Measurements from ENCODE around the gene EME1. TPM values are rescaled to one million over a fixed set of nuclear protein-coding genes. Genes with fewer than 3 reads are reported as not detected.
"Not testable (repeated sequence)": the region's sequence is repeated elsewhere in the genome, so short reads cannot be mapped to it uniquely, and the experiment has no call there.

EME1 gene
- total and polyA plus RNA-seq, 2 donors = 0.29 to 2.7 TPM

DNA sequence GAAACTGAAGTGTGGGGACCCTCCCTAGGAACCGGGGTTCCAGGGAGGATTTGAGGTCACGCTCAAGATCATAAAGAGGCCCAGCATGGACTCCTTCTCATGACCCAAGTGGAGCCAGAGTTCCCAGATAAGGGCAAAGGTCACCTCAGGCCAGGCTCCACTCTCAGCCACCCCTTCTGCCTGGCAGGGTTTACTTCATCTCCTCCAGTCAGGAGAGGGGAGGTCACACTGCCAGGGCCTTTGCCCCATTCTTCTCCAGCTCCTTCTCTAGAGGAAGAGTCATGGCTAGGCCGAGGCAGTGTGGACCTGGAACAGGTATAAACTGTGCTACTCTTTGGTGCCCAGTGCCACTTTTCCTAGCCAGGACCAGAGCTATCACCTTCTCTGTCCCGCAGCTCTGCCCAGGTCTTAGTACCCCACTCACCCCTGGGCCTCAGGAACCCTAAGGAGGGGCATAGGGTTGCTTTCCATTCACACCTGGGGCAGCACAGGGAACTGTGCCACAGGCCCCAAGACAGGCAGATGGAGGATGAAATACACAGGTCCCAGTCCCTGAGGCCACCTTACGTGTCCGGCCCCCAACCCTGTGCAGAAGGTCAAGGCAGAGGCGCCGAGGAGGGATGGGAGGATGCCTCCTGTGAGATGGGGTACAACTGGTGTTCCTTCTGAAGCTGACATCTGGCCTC, 52.1 kb downstream of the EME1 start:
- Histone ChIP-seq H3K4me1 (ENCODE audit: insufficient read depth) (no peaks in the 10 kb centered on the region), H3K27ac (ENCODE audit: low read depth) (peak overlapping the region; percentile 18), H3K36me3 (ENCODE audit: insufficient read depth) (no peaks in the 10 kb centered on the region), H3K4me3 (ENCODE audit: low read depth, low read length) (peak overlapping the region; percentile 88)
- no peak for DNase-seq (ENCODE audit: extremely low spot score)
- WGBS = 83% methylated on average over 8 of the region's 8 CpGs

DNA sequence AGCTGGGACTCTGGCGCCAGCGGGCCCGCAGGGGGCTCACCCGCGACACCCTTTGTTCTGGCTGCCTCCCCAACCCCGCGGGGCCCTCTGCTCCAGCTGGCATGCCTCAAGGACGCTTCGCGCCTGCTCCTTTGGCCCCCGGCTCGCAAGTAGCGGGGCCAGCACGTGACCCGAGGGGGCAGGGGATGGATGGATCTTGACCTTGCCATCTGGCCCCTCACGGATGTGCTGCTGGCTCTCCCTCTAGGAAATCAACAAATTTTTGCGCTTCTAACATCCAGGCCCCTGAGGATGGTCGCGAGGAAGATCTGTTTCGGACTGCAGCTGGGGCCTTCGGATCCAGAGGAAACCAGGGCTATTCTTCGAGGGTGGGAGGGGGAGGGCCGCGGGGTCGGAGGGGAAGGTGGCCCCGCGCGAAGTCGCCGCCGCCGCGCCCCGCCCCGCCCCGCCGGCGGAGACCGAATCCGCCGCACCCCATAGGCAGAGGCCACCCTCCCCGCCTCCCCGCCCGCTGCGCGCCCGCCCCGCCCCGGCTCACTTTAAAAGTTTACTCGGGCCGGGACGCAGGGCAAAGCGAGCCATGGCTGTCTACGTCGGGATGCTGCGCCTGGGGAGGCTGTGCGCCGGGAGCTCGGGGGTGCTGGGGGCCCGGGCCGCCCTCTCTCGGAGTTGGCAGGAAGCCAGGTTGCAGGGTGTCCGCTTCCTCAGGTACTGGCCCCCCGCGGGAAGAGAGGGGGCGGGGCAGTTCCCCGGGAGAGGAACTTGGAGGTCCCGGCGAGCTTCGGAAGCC, 52.8 kb downstream of the EME1 start, which contains the start of gene ACSF2:
TSS of gene ACSF2 (plus strand) at position 537 of the 790 bp plus-strand sequence. CDS start at position 581, 44 bp downstream.
- no peak for DNase-seq (ENCODE audit: extremely low spot score)
- WGBS = 2% methylated on average over 70 of the region's 70 CpGs
- peak within 1 kb of the TSS; percentile 84 for H3K27ac ChIP-seq (ENCODE audit: low read depth)
- peak within 1 kb of the TSS; percentile 88 for H3K4me3 ChIP-seq (ENCODE audit: low read depth, low read length)
- H3K4me1 ChIP-seq (ENCODE audit: insufficient read depth) = no peaks in the 10 kb centered on the region
- H3K36me3 ChIP-seq (ENCODE audit: insufficient read depth) = no peaks in the 10 kb centered on the region

DNA sequence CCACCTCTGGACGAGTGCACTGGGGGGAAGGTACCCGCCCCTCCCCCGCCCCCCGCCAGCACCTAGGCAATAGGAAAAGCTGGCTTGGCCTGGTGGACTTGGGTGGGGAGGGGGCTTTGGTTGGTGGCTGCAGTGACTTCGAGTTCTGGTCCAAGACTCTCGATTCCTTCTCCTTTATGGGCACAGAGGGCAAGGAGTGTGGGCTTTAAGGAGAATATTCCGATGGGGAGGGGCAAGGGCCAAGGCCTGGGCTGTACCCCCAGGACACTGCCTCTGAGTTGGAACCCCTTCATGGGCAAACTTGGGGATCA, 53.4 kb downstream of the EME1 start:
- WGBS = 2% methylated on average over 7 of the region's 7 CpGs
- Histone ChIP-seq H3K4me1 (ENCODE audit: insufficient read depth) (no peaks in the 10 kb centered on the region), H3K4me3 (ENCODE audit: low read depth, low read length) (peak overlapping the region; percentile 88), H3K27ac (ENCODE audit: low read depth) (peak overlapping the region; percentile 84), H3K36me3 (ENCODE audit: insufficient read depth) (no peaks in the 10 kb centered on the region)
- DNase-seq (ENCODE audit: extremely low spot score) = no peak

DNA sequence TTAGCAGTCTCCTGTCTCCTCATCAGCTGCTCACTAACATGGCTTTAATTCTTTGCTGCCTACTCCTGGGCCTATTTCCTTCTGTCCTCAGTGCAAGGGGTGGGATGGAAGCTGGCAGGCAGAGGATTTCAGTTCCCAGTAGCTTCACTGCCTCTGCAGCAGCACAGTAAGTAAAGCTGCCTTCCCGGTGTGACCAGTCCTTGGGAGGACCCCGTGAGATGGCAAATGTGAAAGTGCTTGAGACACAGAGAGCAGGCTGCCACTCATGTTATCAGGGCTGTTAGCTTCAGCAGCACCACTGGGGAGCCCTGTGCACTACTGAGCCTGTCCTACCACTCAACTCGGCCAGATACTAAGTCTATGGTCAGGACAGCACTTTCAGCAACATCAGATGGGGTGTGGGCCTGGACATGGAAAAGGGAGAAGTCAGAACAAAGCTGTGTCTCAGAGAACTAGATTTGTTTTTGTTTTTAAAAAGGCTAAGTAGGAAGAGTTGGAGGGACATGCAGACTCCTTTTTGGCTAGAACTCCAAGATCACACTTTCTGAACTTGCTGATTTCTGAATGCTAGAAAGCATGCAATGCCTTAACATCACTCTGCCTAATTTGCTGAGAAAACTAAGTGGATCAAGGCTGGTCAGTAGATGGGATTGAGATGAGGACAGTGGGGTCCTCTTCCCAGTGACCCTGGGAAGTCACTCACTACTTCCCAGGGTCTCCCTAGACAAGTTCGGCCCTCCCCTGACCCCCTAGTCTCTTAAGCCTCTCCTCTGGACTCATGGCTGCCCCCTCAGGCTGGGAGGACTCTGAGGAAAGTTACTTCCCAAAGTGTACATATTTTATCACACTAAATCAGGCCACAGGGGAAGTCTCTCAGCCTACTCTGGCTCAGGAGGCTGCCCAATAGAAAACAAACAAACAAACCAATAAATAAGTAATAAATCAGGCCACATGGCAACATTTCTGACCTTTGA, 54.1 kb downstream of the EME1 start:
- H3K36me3 ChIP-seq (ENCODE audit: insufficient read depth) = no peaks in the 10 kb centered on the region
- H3K4me3 ChIP-seq (ENCODE audit: low read depth, low read length) = peak overlapping the region; percentile 88
- peak overlapping the region; percentile 72 for H3K27ac ChIP-seq (ENCODE audit: low read depth)
- H3K4me1 ChIP-seq (ENCODE audit: insufficient read depth) = no peaks in the 10 kb centered on the region
- 31% methylated on average over 4 of the region's 4 CpGs for WGBS
- DNase-seq (ENCODE audit: extremely low spot score) = no peak

DNA sequence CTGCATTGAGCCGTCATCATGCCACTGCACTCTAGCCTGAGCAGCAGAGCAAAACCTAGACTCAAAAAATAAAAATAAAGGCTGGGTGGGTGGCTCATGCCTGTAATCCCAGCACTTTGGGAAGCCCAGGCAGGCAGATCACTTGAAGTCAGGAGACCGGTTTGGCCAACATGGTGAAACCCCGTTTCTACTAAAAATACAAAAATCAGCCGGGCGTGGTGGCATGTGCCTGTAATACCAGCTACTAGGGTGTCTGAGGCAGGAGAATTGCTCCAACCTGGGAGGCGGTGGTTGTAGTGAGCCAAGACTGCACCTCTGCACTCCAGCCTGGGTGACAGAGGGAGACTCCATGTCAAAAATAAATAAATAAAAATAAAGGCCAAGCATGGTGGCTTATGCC, 55.1 kb downstream of the EME1 start:
- 89% methylated on average over 6 of the region's 6 CpGs for WGBS
- H3K4me3 ChIP-seq (ENCODE audit: low read depth, low read length); H3K27ac ChIP-seq (ENCODE audit: low read depth); DNase-seq (ENCODE audit: extremely low spot score); H3K4me1 ChIP-seq (ENCODE audit: insufficient read depth); H3K36me3 ChIP-seq (ENCODE audit: insufficient read depth): not testable (repeated sequence)

DNA sequence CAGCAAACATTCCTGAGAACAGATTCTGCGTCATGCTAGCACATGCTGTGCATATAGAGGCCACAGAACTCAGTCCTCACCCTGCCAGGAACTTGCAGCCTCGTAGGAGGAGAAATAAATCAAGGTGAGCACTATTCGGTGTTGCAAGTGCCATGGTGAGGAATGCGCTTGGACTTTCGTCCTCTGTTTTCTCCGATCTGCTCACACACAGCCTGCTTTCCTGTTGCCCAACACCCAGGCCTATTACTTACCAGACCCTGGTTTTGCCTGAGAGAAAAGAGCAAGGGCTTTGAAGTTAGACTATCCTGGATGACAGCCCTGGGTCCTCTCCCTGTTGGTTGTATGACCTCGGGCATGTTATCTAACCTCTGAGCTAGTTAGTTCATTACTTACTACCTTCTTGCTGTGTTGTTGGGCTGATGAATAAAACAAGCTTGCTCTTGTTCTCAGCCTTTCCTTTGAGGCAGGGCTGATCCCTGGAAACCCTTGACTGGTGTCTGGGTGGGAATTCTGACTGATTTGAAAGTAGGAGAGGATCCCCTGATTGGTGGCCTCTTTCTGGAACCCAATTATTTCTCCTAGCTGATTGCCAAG, 55.9 kb downstream of the EME1 start:
- no peaks in the 10 kb centered on the region for H3K36me3 ChIP-seq (ENCODE audit: insufficient read depth)
- no peaks in the 10 kb centered on the region for H3K4me1 ChIP-seq (ENCODE audit: insufficient read depth)
- H3K4me3 ChIP-seq (ENCODE audit: low read depth, low read length) = no peak overlapping the region
- no peak for DNase-seq (ENCODE audit: extremely low spot score)
- no peak overlapping the region for H3K27ac ChIP-seq (ENCODE audit: low read depth)
- 83% methylated on average over 7 of the region's 7 CpGs for WGBS

DNA sequence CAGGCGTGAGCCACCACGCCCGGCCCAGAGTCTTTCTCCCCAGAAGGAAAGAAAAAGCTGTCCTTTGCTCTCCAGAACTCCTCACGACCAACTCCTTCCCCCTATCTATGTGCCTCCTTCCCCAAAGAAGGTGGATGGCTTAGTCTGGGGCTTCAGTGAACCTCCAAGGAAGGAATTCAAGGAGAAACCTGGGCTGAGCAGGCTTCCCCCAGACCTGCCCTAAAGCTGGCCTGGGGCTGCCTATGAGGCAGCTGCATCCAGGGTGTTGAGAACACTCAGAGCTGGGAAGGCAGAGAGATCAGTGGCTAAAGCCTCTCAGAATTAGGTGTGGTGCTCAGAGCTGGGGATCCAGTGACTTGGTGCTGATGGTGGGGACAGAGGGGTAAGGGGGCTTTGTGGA, 56.8 kb downstream of the EME1 start:
- 93% methylated on average over 4 of the region's 4 CpGs for WGBS
- Histone ChIP-seq H3K4me1 (ENCODE audit: insufficient read depth) (no peaks in the 10 kb centered on the region), H3K27ac (ENCODE audit: low read depth) (no peak overlapping the region), H3K4me3 (ENCODE audit: low read depth, low read length) (no peak overlapping the region), H3K36me3 (ENCODE audit: insufficient read depth) (no peaks in the 10 kb centered on the region)
- DNase-seq (ENCODE audit: extremely low spot score) = no peak

Small RNAs within 50 kb of the gene (small RNA-seq; reads per million reads assigned to genes)
- gene RF00019 = not detected

Other genes starting within 250 kb of the EME1 start
- 2.2 TPM for gene SAMD14, start 243.1 kb upstream of the EME1 start, total RNA-seq
- 3.7 TPM for gene SAMD14, start 243.1 kb upstream of the EME1 start, polyA plus RNA-seq
- gene PPP1R9B, start 222.6 kb upstream of the EME1 start, total RNA-seq = 16.6 TPM
- gene PPP1R9B, start 222.6 kb upstream of the EME1 start, polyA plus RNA-seq = 29.6 TPM
- 15.4 TPM for gene SGCA, start 207.2 kb upstream of the EME1 start, total RNA-seq
- gene SGCA, start 207.2 kb upstream of the EME1 start, polyA plus RNA-seq = 89.1 TPM
- 5,262 TPM for gene COL1A1, start 171.6 kb upstream of the EME1 start, total RNA-seq
- 802 TPM for gene COL1A1, start 171.6 kb upstream of the EME1 start, polyA plus RNA-seq
- gene TMEM92, start 98.8 kb upstream of the EME1 start, total RNA-seq = 1.0 TPM
- 2.5 TPM for gene TMEM92, start 98.8 kb upstream of the EME1 start, polyA plus RNA-seq
- gene XYLT2, start 27.1 kb upstream of the EME1 start, total RNA-seq = 17.6 TPM
- 27.8 TPM for gene XYLT2, start 27.1 kb upstream of the EME1 start, polyA plus RNA-seq
- 38.6 TPM for gene MRPL27, start within 50 bp of the EME1 start, total RNA-seq
- gene MRPL27, start within 50 bp of the EME1 start, polyA plus RNA-seq = 99.6 TPM
- gene LRRC59, start 24.3 kb downstream of the EME1 start, total RNA-seq = 62.5 TPM
- gene LRRC59, start 24.3 kb downstream of the EME1 start, polyA plus RNA-seq = 48.3 TPM
- 23.2 TPM for gene ACSF2, start 53.0 kb downstream of the EME1 start, total RNA-seq
- 32.6 TPM for gene ACSF2, start 53.0 kb downstream of the EME1 start, polyA plus RNA-seq
- gene CHAD, start 95.7 kb downstream of the EME1 start, total RNA-seq = 0.32 TPM
- gene CHAD, start 95.7 kb downstream of the EME1 start, polyA plus RNA-seq = not detected
- gene RSAD1, start 105.6 kb downstream of the EME1 start, total RNA-seq = 17.0 TPM
- gene RSAD1, start 105.6 kb downstream of the EME1 start, polyA plus RNA-seq = 29.2 TPM
- gene MYCBPAP, start 135.2 kb downstream of the EME1 start, total RNA-seq = 1.3 TPM
- gene MYCBPAP, start 135.2 kb downstream of the EME1 start, polyA plus RNA-seq = 0.23 TPM
- gene EPN3, start 159.5 kb downstream of the EME1 start, total RNA-seq = 4.4 TPM
- gene EPN3, start 159.5 kb downstream of the EME1 start, polyA plus RNA-seq = 5.6 TPM
- gene SPATA20, start 173.9 kb downstream of the EME1 start, total RNA-seq = 32.5 TPM
- gene SPATA20, start 173.9 kb downstream of the EME1 start, polyA plus RNA-seq = 32.6 TPM
- 6.6 TPM for gene CACNA1G, start 187.5 kb downstream of the EME1 start, total RNA-seq
- gene CACNA1G, start 187.5 kb downstream of the EME1 start, polyA plus RNA-seq = 0.15 TPM

All from urinary bladder (tissue), 4 donors.